Suppressor macrophage treated with lipopolysaccharide for 1 hour (primary cell): Measurements from ENCODE around the gene ARFGEF3.

ENCODE experiments used
- DNase-seq, 3 donors: peaks; one replicate each; pipeline ENCODE4 v3.0.0-alpha.2; 2020 to 2022

The ARFGEF3 gene

DNA sequence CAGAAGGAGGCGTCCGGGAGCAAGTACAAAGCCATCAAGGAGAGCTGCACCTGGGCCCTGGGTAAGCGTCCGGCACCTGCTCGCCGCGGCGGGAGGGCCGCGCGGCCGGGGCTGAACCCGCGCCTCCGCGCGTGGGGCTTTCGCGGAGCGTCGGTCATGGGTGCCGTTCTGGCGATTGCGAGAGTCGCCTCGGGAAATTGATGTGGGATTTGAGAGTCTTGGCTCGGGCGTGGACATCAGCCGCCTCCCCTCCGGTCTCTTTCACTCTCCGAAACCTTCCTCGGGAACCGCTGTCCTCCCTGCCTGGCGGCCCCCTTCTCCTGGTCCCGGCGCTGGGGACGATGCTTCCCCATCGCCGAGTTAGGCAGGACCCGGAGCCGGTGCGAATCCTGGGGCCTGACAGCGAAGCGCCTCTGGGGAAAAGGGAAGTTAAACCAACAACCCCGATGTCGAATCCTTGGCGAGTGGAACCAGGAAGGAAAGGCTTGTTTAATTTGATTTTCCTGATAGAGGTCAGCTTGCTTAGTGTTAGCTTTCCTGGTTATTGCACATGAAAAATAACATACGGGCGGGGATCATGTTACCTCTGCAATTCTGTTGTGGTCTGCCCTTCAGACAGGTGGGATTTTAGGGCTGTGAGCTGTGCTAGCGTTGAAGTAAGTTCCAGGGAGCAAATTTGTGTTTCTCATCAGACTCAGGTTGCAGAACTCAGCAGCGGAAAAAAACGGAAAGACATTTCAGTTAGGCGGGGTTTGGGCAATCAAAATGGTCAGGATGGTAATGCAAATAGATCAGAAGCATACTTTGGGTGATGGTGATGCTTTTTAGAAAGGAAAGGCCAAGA, 594 bp downstream of the ARFGEF3 start:
- peak; percentile 52 to 72 (median 55) for DNase-seq

DNA sequence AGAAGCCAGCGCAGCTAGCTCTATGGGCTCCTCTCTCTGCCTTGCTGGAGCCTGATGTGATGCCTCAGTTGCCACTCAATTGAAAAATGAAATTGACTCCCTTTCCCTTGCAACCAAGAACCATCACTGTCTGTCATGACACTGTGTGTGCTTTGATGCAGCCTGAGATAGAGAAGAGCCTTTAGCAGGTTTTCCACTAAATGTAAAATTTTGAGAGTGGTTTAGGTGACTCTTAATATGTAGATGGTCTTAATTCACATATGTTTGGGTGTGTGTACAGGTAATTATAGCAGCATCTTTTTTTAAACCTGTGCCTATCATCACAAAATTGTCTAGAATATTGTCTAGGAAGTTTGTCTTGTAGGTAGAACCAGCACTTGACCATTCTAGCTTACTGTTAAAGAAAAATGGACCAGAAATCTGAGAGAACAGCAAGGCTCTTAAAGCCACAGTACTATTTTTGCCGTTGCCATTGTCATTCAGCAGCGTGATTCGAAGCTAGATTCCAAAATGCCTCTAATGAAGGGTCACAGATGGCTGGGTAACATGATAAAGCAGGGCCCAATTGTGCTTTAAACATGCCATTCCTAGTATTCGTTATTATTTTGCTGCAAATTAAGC, 1.3 kb downstream of the ARFGEF3 start:
- DNase-seq: no peak

GRCh38 chr6:138175596-138175995, 13.9 kb downstream of the ARFGEF3 start:
- no peak for DNase-seq

- DNase-seq: no peak
These were observed 15.0 kb downstream of the ARFGEF3 start for GRCh38 chr6:138176652-138177232.

- DNase-seq: no peak
These were observed 21.4 kb downstream of the ARFGEF3 start for GRCh38 chr6:138182939-138183789.

DNA sequence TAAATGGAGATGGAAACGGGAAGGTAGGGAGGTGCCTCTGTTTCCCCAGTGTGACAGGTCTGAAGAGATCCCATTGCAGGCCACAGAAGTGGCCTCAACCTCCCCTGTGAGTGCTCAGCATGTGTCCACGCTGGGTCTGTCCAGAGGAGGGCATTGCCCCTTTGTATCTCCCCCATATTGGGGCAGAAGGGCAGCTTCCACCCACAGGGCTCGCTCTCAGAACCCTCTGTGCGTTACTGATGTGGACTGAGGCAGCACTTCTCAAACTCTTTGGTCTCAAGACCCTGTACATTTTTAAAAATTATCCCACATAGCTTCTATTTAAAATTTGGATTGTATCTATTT, 22.0 kb downstream of the ARFGEF3 start:
- no peak for DNase-seq

- DNase-seq: no peak
These were observed 22.5 kb downstream of the ARFGEF3 start for GRCh38 chr6:138184230-138184629.

DNA sequence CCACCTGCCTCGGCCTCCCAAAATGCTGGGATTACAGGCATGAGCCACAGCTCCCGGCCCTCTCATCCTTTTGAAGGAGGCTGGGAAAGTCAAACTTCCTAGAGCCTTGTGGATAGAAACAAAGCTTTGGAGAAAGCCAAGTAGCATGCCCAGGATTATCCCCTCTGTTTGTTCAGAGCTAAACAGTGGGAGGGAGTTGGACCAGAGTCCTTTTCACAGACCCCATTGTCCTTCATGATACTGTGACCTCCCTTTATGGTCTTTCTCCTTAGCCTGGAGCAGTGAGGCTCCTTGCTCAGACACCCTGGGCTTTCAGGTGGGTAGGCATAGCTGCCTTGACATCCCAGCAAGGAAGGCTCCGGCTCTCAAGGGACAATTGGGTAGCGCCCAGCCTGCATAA, 25.4 kb downstream of the ARFGEF3 start:
- DNase-seq: no peak

DNA sequence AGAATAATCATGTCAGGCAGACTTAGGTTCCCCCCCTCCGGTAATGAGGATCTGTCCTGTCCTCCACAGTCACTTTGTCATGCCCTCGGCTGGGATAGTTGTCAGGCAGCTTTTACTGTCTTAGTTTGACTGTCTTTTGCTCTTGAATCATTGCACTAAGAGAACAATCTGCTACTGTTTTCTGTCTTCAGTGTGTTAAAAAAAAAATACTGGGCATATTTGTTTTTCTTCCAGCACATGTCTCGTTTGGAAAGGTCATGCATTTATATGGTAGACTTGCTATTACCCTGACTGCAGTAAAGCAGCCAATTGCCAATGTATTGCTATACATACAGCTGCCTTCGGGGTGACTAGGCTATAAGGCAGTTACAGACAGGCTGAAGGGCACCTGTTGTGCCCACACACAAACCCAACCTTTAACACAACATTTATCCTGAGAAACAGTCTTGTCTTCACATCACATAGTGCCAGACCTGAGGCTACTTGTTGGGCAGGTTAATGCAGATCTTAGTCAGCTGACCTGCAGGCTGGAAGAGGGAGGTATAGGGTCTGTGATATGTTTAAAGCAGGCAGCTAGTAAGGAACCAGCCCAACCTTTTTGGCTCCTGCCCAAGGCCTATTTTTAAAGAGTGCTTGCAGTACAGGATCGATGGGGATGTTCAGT, 26.7 kb downstream of the ARFGEF3 start:
- no peak for DNase-seq

DNA sequence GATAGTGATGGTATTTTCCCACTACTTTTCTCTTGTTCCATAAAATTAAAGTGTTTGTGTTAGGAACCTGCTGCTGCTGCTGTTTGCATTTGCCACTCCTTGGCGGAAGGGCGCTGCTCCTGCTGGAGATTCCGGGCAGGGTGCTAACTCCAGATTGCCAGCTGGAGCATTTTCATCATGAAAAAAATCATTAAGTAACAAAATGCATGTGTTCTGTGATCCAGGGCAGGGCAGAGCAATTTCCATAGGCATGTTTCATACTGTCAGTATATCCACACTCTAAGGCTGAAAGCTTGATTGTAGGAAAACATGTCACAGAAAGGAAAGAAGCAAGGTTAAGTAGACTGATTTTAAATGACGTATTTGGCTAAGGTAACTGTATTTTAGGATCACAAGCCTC, 32.5 kb downstream of the ARFGEF3 start:
- DNase-seq: no peak

- no peak for DNase-seq
These were observed 34.5 kb downstream of the ARFGEF3 start for GRCh38 chr6:138196122-138196738.

- no peak for DNase-seq
These were observed 35.8 kb downstream of the ARFGEF3 start for GRCh38 chr6:138197570-138197969.

DNA sequence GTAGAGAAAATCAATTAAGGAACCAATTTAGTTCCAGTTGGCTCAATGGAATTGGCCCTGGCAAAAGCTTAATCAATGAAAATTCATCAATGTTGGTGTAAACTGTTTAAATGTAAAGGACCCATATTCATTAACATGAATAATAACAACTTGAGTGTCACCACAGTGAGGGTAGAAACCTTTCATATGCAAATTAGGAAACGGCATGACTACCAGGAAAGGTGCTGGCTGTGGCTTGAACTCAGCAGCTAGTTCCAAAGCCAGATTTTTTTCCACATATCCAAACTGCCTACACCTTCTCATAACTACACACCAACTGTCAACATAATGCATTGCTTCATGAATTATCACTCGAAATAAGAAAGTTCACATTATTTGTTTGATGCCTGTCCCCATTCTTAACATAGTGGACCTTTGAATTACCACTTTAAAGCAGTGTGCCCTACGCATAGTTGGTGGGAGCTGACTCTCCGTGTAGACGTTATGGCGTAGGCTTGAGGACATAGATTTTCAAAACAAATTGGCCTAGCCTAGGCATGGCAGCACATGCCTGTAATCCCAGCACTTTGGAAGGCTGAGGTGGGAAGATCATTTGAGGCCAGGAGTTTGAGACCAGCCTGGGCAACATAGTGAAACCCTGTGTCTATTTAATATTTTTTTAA, 36.8 kb downstream of the ARFGEF3 start:
- DNase-seq: no peak

DNA sequence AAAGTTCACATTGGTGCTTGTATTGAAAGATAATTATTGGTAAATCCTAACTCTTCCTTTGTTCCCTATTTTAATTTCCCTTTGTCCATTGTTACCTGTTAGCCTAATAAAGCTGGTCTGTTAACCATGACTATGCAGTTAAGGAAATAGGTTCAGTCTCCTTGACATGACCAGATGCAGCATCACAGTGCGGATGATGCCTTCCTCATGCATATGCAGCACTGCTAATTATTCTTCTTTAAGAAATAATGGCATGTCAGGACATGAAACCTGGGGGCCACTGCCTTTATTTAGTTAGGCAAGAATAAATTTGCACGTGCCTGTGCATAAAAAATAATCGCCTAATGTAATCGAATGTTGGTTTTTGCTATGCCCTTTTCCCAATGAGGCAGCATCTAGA, 40.1 kb downstream of the ARFGEF3 start:
- DNase-seq: no peak

DNA sequence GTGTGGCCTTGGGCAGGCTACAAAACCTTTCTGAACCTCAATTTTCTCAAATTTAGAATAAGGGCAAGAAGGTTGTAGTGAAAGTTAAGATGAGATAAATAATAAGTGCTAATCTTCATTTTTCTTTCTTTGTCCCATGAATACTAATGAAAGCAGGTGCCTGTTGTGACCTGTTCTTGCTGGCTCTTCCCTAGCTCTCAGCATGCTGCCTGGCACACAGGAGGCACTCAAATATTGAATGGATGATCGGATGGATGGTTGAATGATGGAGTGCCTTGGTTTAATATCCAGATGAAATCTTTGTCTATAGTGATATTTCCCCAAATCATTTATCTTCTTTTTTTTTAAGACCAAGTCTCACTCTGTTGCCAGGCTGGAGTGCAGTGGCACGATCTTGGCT, 41.6 kb downstream of the ARFGEF3 start:
- no peak for DNase-seq

- no peak for DNase-seq
These were observed 42.6 kb downstream of the ARFGEF3 start for GRCh38 chr6:138204303-138204702.

DNA sequence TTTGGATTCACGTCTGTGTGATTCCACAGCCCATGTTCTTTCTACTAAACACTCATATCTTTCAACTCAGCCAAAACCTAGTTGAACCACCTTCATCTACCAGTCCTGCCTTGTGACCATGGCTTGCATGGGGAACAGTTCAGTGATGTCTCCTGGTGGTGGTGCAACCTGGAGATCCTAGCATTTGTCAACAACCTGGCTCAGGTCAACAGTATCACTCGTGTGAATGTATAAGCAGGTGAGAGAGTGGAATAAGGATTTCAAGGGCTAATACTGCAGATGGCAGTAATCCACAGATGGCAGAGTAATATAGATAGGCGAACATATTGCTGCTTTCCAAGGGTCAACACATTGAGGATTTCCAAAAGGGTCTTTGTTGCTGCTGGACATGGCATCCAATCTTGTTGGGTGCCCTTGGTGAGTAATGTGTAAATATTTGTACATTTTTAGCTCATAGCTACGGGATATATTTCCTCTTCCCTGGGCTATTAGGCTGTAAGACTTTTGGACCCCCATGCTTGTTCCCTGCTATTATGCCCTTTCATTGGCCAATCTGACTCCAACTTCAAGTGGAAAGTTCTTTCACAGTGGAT, 43.1 kb downstream of the ARFGEF3 start:
- no peak for DNase-seq

DNA sequence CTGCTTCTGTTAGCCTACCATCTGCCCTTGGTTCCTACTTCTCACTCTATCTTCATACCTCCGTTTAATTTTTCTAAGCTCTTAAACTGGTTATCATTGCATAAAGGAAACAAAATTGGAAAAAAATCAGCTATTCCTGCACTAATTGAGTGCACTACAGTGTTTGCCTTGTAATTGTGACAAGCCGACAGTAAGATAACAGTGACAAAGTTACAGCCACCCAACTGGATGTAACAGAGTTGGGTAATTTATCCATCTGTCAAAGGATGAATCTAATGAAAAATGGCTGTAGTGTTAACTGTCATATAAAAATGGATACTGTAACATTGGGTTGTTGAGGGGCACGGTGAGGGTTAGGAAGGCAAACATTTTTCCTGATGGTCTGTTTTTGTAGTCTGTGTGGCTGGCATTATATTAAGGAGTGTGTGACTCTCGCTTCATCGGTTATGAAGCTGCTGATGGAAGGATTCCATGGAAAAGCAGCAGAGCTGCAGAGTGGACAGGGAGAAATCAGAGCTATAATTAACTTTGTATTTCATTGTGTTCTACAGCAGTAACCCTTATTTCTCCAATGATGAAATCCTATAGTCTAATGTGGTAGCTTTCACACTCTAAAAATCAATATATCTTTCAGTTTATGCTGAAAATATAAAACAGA, 43.8 kb downstream of the ARFGEF3 start:
- no peak for DNase-seq

DNA sequence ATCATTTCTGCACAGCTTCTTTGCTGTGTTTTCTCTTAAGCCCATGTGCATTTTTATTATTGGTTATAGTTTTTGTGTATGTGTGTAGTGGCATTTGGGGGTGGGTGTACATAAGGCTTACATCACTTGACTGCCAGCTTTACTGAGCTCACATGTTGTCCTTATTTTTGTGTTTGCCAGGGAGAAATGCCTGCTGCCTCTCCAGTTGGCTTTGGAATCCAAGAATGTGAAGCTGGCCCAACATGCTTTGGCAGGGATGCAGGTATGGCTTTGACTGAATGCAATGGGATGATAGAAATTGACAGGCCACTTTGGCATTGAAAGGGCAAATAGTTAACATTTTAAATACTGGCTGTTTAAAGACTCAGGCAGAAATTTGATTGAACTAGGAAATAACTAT, 45.1 kb downstream of the ARFGEF3 start:
- no peak for DNase-seq

DNA sequence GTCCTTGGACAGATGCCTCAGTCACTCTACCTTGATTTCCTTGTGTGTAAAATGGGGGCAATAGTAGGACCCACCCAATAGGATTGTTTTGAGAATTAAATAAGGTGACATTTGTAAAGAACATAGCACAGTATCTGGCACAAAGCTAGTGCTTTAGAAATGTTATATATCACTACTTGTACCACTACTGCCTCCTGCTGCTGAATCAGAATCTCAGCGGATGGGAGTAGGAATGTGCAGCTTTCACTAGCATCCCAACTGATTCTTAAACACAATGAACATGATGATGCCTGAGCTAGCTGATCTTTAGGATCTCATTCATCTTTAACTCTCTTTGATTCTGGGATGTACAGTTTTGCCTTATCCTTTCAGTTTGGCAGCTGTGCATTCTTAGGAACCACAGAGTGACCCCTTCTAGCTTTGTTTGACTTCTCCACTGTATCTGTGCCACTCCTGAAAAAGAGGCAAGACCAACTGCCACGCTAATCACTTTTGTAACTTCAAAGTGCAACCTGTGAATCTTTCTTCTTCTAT, 49.4 kb downstream of the ARFGEF3 start:
- no peak for DNase-seq

GRCh38 chr6:138211601-138212000, 49.9 kb downstream of the ARFGEF3 start:
- DNase-seq: no peak
